Measurements from ENCODE around the gene MLPH.

MLPH gene

DNA sequence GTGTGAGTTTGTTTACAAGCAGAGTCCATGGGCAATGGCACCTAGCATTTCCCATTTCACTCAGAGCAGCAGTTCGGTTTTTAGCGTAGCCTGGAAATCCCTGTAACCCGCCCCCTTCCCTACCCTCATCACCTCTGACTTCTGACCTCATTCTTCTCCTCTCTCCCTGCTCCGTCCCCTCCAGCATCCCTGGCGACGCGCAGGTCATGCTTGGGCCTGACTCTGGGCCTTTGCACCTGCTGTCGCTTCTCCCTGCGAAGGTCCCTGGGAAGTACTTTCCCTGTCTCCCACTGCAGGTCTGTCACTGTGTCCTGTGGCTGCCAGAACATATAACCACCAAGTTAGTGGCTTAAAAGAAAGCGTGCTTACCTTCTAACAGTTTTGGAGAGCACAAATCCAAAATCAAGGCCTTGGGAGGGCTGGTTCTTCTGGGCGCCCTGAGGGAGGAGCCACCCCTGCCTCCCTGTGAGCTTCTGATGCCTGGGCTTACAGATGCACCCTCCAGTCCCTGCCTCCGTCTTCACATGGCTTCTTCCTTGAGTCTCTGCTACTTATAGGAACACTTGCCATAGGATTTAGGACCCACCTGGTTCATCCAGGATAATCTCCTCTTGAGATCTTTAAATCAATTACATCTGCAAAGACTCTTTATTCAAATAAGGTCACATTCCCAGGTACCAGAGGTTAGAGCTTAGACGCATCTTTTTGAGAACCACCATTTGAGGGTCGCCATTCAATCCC lies 111.6 kb downstream of the MLPH start:
- no peak for DNase-seq (ENCODE audit: low read depth in 1 of 2, low spot score in 1 of 2)
- peaks cover 11% of the 10 kb centered on the region for H3K27me3 ChIP-seq (ENCODE audit: insufficient read depth, poor library complexity, severe bottlenecking)
- no peak overlapping the region for H3K4me3 ChIP-seq (replicated peaks; ENCODE audit: insufficient read depth, low read length)
- no peak for TF ChIP-seq GABPA (IDR thresholded peaks at IDR 0.05; ENCODE audit: low read depth)
- TF ChIP-seq POLR2AphosphoS5 (IDR thresholded peaks at IDR 0.05; ENCODE audit: low read depth) = no peak
- no peak for TF ChIP-seq SPI1 (IDR thresholded peaks at IDR 0.05; ENCODE audit: borderline replicate concordance, low read depth)
- TF ChIP-seq, protein P1, sequence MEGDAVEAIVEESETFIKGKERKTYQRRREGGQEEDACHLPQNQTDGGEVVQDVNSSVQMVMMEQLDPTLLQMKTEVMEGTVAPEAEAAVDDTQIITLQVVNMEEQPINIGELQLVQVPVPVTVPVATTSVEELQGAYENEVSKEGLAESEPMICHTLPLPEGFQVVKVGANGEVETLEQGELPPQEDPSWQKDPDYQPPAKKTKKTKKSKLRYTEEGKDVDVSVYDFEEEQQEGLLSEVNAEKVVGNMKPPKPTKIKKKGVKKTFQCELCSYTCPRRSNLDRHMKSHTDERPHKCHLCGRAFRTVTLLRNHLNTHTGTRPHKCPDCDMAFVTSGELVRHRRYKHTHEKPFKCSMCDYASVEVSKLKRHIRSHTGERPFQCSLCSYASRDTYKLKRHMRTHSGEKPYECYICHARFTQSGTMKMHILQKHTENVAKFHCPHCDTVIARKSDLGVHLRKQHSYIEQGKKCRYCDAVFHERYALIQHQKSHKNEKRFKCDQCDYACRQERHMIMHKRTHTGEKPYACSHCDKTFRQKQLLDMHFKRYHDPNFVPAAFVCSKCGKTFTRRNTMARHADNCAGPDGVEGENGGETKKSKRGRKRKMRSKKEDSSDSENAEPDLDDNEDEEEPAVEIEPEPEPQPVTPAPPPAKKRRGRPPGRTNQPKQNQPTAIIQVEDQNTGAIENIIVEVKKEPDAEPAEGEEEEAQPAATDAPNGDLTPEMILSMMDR (IDR thresholded peaks at IDR 0.05; ENCODE audit: insufficient read depth, low read length) = no peak
- TF ChIP-seq, protein P2, sequence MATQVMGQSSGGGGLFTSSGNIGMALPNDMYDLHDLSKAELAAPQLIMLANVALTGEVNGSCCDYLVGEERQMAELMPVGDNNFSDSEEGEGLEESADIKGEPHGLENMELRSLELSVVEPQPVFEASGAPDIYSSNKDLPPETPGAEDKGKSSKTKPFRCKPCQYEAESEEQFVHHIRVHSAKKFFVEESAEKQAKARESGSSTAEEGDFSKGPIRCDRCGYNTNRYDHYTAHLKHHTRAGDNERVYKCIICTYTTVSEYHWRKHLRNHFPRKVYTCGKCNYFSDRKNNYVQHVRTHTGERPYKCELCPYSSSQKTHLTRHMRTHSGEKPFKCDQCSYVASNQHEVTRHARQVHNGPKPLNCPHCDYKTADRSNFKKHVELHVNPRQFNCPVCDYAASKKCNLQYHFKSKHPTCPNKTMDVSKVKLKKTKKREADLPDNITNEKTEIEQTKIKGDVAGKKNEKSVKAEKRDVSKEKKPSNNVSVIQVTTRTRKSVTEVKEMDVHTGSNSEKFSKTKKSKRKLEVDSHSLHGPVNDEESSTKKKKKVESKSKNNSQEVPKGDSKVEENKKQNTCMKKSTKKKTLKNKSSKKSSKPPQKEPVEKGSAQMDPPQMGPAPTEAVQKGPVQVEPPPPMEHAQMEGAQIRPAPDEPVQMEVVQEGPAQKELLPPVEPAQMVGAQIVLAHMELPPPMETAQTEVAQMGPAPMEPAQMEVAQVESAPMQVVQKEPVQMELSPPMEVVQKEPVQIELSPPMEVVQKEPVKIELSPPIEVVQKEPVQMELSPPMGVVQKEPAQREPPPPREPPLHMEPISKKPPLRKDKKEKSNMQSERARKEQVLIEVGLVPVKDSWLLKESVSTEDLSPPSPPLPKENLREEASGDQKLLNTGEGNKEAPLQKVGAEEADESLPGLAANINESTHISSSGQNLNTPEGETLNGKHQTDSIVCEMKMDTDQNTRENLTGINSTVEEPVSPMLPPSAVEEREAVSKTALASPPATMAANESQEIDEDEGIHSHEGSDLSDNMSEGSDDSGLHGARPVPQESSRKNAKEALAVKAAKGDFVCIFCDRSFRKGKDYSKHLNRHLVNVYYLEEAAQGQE (IDR thresholded peaks at IDR 0.05; ENCODE audit: insufficient replicate concordance, low read depth) = no peak
- no peak overlapping the region for H3K27ac ChIP-seq (replicated peaks)

DNA sequence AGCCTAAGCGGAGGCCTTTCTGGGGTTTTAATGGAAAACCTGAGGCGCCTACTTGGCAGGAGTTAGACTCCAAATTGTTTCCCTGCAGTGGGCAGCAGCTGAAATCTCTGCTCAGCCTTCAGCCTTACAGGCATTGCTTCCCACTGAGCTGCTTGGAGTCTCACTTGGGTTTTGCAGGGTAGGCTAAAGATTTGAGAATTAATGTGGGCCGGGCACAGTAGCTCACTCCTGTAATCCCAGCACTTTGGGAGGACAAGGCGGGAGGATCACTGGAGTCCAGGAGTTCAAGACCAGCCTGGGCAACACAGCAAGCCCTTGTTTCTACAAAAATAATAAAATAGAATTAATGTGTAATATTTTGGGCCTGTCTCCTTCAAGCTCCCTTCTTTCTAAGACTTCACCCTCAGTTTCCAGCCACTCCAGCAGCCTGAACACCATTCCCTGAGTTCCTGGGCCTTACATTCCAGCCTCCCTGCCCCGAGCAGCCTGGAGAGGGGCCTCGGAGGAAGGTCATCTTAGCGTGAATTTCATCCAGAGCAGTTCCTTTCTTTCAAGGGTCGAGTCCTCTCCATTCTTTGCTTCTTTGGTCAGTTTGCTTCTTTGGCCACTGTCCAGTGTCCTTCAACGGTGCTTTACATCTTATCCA lies 112.5 kb downstream of the MLPH start:
- TF ChIP-seq SPI1 (IDR thresholded peaks at IDR 0.05; ENCODE audit: borderline replicate concordance, low read depth) = no peak
- no peak for TF ChIP-seq GABPA (IDR thresholded peaks at IDR 0.05; ENCODE audit: low read depth)
- TF ChIP-seq, protein P1 (IDR thresholded peaks at IDR 0.05; ENCODE audit: insufficient read depth, low read length) = no peak
- no peak for TF ChIP-seq POLR2AphosphoS5 (IDR thresholded peaks at IDR 0.05; ENCODE audit: low read depth)
- TF ChIP-seq, protein P2 (IDR thresholded peaks at IDR 0.05; ENCODE audit: insufficient replicate concordance, low read depth) = no peak
- Histone ChIP-seq H3K27me3 (ENCODE audit: insufficient read depth, poor library complexity, severe bottlenecking) (peaks cover 11% of the 10 kb centered on the region), H3K4me3 (replicated peaks; ENCODE audit: insufficient read depth, low read length) (no peak overlapping the region), H3K27ac (replicated peaks) (no peak overlapping the region)
- no peak for DNase-seq (ENCODE audit: low read depth in 1 of 2, low spot score in 1 of 2)

DNA sequence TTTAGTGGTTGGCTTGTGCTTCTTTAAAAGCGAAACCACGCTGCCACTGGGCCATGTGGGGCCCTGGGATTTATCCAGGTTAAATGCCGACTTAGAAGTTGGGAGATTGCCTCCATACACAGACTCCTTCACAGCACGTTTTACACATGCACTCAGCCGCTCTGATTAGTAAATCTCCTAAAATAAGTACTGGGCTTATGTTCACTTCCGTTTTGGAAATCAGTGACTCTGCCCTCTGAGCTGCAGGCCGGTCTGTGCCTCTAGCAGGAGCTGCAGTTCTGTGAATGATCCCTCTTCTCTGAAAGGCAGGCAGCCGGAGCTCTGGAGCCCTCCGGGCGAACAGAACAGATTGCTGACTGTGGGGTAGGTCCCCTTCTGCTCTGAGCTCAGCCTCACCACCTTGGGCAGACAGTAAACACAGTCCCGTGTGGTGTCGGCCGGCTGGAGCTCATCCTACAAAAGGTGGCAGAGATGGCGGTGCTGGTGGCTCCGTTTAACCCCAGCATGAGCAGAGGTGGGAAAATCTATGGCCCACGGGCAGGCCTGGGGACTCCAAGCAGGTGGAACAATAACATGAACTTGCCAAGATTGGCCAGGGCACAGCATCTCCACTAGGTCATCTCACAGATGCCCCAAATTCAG lies 113.3 kb downstream of the MLPH start:
- H3K27ac ChIP-seq (replicated peaks) = no peak overlapping the region
- TF ChIP-seq SPI1 (IDR thresholded peaks at IDR 0.05; ENCODE audit: borderline replicate concordance, low read depth) (no peak), GABPA (IDR thresholded peaks at IDR 0.05; ENCODE audit: low read depth) (no peak)
- TF ChIP-seq, protein P2 (IDR thresholded peaks at IDR 0.05; ENCODE audit: insufficient replicate concordance, low read depth) = no peak
- no peak for DNase-seq (ENCODE audit: low read depth in 1 of 2, low spot score in 1 of 2)
- H3K4me3 ChIP-seq (replicated peaks; ENCODE audit: insufficient read depth, low read length) = no peak overlapping the region
- H3K27me3 ChIP-seq (ENCODE audit: insufficient read depth, poor library complexity, severe bottlenecking) = peaks cover 11% of the 10 kb centered on the region

Data from HL-60 (cell line).